KOPT-K1 (cell line): ENCODE results near the gene RMDN3.
A peak's percentile ranks its signal among the peaks of the same experiment; 100 is the strongest.

ENCODE experiments used
- H3K27ac ChIP-seq: fragments of 200-600 bp; sonication (generic); 2 replicates; pipeline ENCODE4 v1.5.1; 2016; ENCODE audit warnings: antibody characterized with exemption, mild to moderate bottlenecking, low read depth, low read length; ENCODE audit not compliant: poor library complexity, severe bottlenecking
- H3K36me3 ChIP-seq: fragments of 200-600 bp; sonication (generic); 2 replicates; pipeline ENCODE4 v1.5.1; 2017; ENCODE audit warnings: antibody characterized with exemption, mild to moderate bottlenecking, low read length, moderate library complexity; ENCODE audit not compliant: insufficient read depth
- H3K9me3 ChIP-seq: fragments of 200-600 bp; sonication (generic); 2 replicates; pipeline ENCODE4 v1.5.1; 2017; ENCODE audit warnings: antibody characterized with exemption, low read length, mild to moderate bottlenecking; ENCODE audit not compliant: insufficient read depth, poor library complexity, severe bottlenecking

RMDN3 gene

DNA sequence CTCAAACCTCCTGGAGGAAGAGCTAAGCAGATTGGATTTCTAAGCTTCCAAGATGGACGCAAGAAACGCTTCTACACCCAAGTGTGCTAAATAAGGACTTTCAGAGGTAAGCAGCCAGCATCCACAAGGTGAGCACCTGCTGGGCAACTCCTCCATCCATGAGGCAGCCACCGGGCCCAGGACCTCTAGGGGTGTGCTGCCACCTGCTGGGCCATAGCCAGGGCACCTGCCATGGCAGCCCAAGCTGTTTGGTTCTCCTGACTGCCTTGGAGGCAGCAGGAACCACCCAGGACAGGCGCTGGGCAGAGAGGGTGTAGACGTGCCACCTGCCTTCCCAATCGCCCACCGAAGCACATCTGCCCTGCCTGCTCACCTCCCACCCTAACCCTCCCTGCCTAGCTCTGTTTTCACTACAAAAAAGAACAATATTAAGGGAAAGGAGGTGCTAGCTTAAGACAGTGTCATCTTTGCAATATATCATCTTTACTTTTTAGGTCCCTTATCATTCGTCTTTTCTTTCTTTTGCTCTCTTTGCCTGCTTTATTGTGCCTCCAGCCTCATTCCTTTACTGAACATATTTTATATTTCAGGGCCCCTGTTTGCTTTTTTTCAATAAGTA is 27.7 kb upstream of the RMDN3 start:
- no peaks in the 10 kb centered on the region for H3K9me3 ChIP-seq
- H3K27ac ChIP-seq, result no peak overlapping the region
- peaks cover 18% of the 10 kb centered on the region; the same call in 1 of the 2 replicates for H3K36me3 ChIP-seq

DNA sequence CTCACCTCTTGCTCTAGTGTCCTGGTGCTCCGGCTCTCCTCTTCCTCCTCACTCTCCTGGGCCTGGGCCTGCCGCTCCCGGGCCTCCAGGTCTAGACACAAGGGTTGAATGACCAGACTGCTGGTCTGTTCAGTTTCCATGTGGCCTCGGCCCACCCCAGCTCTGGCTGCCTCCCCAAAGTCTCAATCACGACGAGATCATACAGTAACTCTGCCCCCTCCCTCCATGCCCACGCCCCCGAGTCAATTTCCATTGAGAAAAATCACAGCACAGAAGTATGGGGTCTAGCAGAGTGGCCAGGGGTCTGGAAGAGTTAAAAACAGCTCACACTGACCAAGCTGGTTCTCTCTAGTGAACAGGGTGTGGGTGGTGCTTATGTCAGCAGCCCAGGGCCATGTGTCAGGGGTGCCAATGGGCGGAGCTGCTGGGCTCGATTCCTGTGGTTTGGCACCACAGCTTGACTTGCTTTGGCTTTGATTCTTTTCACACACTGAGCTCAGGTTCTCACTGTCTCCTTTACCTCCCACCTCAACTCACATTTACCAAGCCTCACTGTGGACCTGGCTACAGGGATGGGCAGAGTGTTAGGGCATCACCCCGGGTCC is 21.6 kb upstream of the RMDN3 start:
- no peaks in the 10 kb centered on the region for H3K9me3 ChIP-seq
- H3K27ac ChIP-seq, result peak overlapping the region; percentile 31
- peaks cover 60% of the 10 kb centered on the region; the same call in 1 of the 2 replicates for H3K36me3 ChIP-seq

DNA sequence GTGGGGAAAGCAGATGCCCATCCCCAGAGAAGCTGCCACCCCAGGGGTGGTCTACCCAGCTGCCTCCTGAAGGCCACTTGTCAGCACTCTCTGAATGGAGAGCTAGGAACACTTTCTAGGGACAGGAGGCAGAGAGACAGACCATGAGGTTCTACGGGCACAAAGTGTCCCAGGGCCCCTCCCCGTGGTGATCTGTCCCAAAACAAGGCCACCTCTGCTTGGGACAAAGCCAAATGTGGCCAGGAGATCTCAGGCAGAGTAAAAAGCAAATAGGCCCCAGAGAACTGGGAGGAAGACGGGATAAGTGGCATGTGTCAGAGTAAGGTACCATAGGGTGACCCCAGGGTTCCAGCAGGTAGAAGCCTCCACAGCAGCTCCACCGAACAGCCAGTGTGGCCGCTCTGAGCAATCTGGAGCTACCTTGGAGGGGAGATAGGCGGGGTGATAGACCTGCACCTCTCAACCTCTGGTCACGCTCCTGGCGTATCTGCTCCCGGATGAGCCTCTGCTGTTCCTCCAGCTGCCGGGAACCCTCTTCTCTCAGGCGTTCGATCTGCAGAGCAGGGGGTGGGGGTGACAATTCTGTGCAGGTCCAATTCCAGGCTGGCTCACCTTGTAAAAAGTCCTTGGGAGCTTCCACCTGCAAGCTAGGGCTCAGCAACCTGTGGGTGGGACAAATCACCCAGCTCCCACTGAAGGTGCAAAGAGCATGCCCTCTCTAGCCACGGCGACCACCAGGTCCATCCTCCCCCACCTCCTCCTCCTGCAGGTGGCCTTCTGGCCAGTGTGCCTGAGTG is 20.9 kb upstream of the RMDN3 start:
- H3K36me3 ChIP-seq, result peaks cover 61% of the 10 kb centered on the region; the same call in 1 of the 2 replicates
- no peaks in the 10 kb centered on the region for H3K9me3 ChIP-seq
- peak overlapping the region; percentile 31 for H3K27ac ChIP-seq

DNA sequence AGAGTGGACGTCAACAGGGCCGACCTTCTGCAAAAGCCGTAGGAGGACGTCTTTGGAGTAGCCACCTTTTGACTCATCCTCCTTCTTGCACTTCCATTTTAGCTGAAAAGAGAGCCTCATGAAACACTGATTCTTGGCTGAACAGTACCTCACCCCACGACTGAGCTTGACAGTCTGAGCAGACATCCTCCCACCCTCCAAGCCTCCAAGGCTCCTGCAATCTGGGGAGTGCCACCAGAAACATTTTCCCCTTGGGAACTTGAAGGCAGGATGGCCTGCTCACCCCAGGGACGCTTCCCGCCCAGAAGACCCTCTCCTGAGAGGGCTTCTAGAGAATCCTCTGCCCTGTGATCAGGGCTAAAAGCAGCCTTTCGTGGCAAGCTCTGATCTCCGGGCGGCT is 20.0 kb upstream of the RMDN3 start:
- no peaks in the 10 kb centered on the region for H3K9me3 ChIP-seq
- H3K27ac ChIP-seq, result no peak overlapping the region
- H3K36me3 ChIP-seq, result peaks cover 61% of the 10 kb centered on the region; the same call in 1 of the 2 replicates

DNA sequence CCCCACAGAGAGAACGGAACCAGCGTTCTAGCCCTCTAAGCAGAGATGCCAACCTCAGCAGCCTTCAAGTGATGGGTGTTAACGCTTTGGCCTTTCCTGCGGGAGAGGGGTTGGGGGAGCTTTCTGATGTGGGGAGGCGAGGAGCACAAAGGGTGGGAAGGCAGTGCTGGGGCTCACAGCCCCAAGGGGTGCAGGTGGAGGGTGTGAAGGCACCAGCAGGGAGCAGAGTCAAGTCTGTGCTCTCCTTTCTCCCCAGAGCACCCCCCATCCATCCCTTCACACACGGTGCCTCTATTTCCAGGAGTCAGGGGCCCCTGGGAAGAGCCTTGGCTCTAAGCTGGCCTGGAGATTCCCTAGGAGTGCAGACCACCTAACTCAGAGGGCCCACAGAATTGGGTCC is 18.8 kb upstream of the RMDN3 start:
- Histone ChIP-seq H3K36me3 (peaks cover 53% of the 10 kb centered on the region; the same call in 1 of the 2 replicates), H3K27ac (no peak overlapping the region), H3K9me3 (no peaks in the 10 kb centered on the region)

DNA sequence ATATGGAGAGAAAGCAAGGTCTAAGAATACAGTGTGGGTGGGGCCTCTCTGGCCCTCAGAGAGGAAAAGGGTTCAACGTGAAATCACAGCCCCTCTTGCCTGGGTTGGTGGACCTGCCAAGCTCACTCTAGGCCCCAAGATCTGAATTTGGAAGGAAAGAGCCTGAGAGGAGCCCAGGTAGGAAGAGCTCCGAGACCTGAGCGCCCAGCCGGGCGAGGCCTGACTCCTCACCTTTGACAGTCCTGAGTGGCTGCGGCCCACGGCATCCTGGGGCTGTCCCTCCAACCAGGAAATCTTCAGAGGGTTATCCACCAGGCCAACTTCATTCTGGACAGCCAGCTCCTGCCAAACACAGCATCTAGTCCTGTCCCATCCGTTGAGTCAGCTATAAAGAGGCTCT is 18.4 kb upstream of the RMDN3 start:
- no peak overlapping the region for H3K27ac ChIP-seq
- H3K36me3 ChIP-seq, result peaks cover 49% of the 10 kb centered on the region; the same call in 1 of the 2 replicates
- no peaks in the 10 kb centered on the region for H3K9me3 ChIP-seq

DNA sequence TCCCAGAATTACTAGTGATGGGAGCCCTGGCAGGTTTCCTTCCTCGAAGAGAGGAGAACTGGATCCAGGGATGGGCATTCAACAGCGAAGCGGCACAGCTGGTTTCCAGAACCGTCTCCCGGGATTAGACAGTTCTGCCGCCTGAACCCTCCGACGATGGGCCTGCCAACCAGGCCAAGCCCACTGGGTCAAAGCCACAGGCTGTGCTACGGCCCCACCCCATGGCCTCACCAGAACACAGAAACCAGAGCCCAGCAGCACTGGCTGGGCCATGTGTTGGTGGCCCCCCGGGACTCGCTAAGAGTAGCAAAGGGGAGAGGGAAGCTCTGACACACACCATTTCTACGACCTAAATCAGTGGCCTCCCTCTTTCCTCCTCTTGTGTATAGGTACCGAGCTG is 17.0 kb upstream of the RMDN3 start:
- Histone ChIP-seq H3K36me3 (peaks cover 47% of the 10 kb centered on the region), H3K27ac (no peak overlapping the region), H3K9me3 (no peaks in the 10 kb centered on the region)

DNA sequence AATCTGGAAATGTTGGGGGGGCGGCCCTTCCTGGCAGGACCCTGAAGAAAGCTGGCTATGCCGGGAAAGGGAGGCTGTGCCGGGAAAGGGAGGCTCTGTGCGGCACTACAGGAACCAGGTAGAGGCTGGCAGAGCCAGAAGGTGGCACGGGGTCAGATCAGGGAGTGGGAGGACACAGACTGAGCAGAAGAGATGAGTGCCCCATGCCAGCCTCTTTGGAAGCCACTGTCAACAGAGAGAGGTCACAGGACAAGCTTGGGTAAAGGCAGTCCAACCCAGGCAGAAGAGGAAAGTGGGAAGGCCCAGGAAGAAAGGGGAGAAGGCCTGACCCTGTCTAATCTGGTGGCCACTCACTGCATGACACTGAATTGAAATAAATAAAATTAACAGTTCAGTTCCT is 16.2 kb upstream of the RMDN3 start:
- Histone ChIP-seq H3K9me3 (no peaks in the 10 kb centered on the region), H3K27ac (peak overlapping the region; percentile 95), H3K36me3 (peaks cover 45% of the 10 kb centered on the region)

DNA sequence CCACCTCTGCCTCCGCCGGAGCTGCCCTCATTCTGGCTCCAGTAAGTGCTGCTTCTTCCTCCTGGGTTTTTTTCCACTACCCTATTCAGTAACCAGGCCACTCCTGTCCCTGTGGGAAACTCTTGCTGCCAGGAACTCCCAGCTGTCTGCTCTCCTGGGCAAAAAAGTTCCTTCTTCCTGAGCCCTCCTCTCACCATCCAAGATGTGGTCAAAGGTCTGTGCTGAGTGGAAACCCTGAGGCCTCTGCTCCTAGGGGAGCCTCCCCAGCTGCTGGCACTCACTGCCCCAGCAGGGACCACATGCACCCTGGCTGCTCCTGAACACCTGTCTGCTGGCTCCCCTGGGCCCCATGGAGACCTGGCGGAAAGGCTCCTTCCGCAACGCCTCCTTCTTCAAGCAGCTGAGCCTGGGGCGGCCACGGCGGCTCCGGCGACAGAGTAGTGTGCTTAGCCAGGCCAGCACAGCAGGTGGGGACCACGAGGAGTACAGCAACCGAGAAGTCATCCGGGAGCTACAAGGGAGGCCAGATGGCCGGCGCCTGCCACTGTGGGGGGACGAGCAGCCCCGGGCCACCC is 15.2 kb upstream of the RMDN3 start:
- H3K9me3 ChIP-seq, result no peaks in the 10 kb centered on the region
- H3K36me3 ChIP-seq, result peaks cover 35% of the 10 kb centered on the region
- H3K27ac ChIP-seq, result peak overlapping the region; percentile 95

DNA sequence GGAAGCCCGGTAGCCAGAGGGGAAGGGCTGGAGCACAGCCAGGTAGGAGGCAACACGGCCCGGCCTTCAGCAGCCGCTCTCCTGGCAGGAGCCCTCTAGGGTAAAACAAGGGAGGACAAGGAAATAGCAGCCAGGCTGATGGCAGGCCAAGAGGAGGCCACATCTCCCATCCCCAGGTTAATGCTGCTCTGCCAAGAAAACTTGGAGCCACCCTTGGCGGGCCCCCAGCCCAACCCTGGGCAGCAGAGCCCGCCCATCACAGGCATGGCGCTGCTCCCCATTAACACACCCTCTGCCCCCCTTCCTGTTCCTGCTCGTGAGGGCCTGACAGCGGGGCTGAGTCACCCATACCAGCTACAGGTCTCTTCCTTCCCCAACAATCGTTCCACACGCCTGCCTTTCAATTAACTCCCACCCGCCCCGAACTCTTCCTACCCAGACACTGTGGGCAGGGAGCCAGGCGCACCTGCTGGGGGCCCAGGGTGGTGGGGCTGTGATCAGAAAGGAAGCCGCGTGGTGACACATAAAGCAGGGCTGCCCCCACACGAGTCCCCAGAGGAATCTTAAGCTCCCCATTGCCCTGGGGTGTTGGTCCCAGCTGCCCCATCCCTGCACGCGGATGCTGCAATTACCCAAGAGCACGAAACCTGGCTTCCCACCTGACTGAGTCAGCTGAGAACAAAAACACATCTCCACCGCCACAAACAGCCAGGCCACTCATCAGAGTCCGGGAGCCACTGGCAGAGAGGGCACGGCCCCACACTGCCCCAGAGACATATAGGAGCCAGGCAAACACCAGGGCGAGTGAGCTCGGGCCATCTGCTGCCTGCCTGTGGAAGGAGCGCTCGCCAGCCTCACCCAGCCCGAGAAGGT is 14.5 kb upstream of the RMDN3 start, which contains the start of gene C15orf62:
Gene C15orf62, plus strand, starts transcription at position 707 of the 873 bp plus-strand sequence. CDS start 516 bp downstream, outside the sequence.
- Histone ChIP-seq H3K27ac (peak within 1 kb of the TSS; percentile 95), H3K36me3 (peaks cover 28% of the 10 kb centered on the region)

DNA sequence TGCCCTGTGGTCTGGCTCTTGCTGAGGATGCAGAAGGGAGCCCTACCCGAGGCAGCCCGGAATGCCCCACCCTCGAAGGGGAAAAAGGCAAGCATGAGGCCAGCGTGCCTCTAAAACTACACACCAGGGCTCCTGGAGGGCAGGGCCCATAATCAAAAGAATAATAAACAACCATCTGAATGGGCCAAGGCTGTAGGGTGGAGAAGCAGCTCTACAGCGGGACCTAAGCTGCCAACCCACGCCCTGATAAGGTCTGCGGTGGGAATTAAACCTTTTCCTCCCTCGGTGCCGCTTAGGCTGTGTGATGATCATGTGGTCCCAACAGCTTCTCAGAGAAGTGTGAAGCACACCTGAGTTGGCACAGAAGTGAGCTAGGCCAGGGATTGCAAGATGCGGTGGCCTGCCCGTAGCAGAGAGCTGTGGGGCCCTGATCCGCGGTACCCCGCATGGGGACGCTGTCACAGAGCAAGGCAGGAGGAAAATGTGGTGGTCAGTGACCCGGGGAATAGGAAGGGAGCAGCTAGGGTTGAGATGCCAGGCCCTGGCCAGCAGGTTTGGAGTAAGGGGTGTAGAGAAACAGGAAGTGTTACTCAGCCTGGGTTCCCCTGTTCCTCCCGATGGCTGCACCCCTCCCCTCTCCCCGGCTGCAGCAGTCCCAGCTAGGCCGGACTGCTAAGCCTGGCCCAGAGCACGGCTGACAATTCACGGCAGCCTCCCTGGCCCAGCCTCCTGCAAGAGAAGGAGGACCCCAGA is 13.6 kb upstream of the RMDN3 start:
- peaks cover 20% of the 10 kb centered on the region for H3K36me3 ChIP-seq
- H3K9me3 ChIP-seq, result no peaks in the 10 kb centered on the region
- H3K27ac ChIP-seq, result peak overlapping the region; percentile 95

More for the DNA sequence above, 14.5 kb upstream of the RMDN3 start, which contains the start of gene C15orf62:
- no peaks in the 10 kb centered on the region for H3K9me3 ChIP-seq

DNA sequence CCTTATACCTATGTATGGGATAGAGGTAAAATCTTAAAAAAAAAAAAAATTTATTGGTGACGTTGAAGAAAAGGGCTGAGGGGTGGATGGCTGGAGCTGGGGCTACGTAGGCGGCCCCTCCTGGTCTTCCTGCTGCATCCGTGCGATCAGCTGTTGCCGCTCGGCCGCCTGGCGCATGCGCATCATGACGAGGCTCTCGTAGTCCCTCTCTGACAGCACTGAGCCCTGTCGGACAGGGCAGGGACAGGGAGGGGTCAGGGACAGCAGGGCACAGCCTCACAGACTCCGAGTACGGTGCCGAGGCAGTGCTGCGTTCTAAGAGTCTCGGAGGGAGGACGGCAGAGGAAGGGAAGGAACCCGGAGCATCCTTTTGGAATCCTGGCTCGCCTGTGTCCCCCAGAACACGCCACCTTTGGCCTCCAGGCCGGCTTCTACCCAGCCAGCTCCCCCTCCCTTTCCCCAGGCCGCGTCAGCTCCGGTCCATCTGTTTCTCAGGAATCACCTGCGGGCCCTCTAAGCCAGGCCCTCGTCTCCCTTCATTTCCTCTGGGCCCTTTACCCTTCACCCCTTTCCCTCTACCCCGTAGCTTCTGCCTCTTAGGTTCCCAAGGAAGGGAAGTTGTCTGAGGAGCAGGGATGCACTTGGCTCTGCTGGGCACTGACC is 12.9 kb upstream of the RMDN3 start:
- Histone ChIP-seq H3K36me3 (peaks cover 13% of the 10 kb centered on the region), H3K9me3 (no peaks in the 10 kb centered on the region), H3K27ac (peak overlapping the region; percentile 95)
